Mucosa of stomach (tissue), 1 donor: ENCODE measurements around the gene AGBL4.
"Not testable (repeated sequence)": the region's sequence is repeated elsewhere in the genome, so short reads cannot be mapped to it uniquely, and the experiment has no call there.

ENCODE experiments used
- H3K27me3 ChIP-seq: one replicate; pipeline ENCODE4 v1.7.0; 2013; ENCODE audit warnings: mild to moderate bottlenecking, low read length; ENCODE audit not compliant: control insufficient read depth, insufficient read depth
- H3K36me3 ChIP-seq: one replicate; pipeline ENCODE4 v1.7.0; 2013; ENCODE audit warnings: low read length; ENCODE audit not compliant: control insufficient read depth, insufficient read depth
- H3K4me1 ChIP-seq: one replicate; pipeline ENCODE4 v1.7.0; 2013; ENCODE audit warnings: mild to moderate bottlenecking, low read length; ENCODE audit not compliant: control insufficient read depth, insufficient read depth
- H3K4me3 ChIP-seq: one replicate; pipeline ENCODE4 v1.7.0; 2013; ENCODE audit warnings: low read length
- H3K9ac ChIP-seq: one replicate; pipeline ENCODE4 v1.7.0; 2013; ENCODE audit warnings: mild to moderate bottlenecking, low read length, moderate library complexity
- H3K9me3 ChIP-seq: one replicate; pipeline ENCODE4 v1.7.0; 2013; ENCODE audit warnings: mild to moderate bottlenecking, low read length, moderate library complexity; ENCODE audit not compliant: control insufficient read depth
- donor health status: Pancreatic carcinoma.

The AGBL4 gene

GRCh38 chr1:49257211-49258049 lies 766.3 kb downstream of the AGBL4 start:
- not testable (repeated sequence) for H3K36me3 ChIP-seq, H3K9me3 ChIP-seq, H3K4me1 ChIP-seq, H3K27me3 ChIP-seq, H3K9ac ChIP-seq, H3K4me3 ChIP-seq

- H3K4me1 ChIP-seq, result no peaks in the 10 kb centered on the region
- H3K9ac ChIP-seq, result no peak overlapping the region
- no peaks in the 10 kb centered on the region for H3K27me3 ChIP-seq
- H3K4me3 ChIP-seq, result no peak overlapping the region
- H3K36me3 ChIP-seq, result no peaks in the 10 kb centered on the region
- H3K9me3 ChIP-seq, result no peaks in the 10 kb centered on the region
Measured at GRCh38 chr1:49252917-49253316, 770.8 kb downstream of the AGBL4 start.

- Histone ChIP-seq H3K36me3 (no peaks in the 10 kb centered on the region), H3K9me3 (no peaks in the 10 kb centered on the region), H3K4me1 (no peaks in the 10 kb centered on the region), H3K4me3 (no peak overlapping the region), H3K27me3 (no peaks in the 10 kb centered on the region), H3K9ac (no peak overlapping the region)
Measured at GRCh38 chr1:49251019-49251784, 772.6 kb downstream of the AGBL4 start.

- Histone ChIP-seq H3K4me3 (no peak overlapping the region), H3K27me3 (no peaks in the 10 kb centered on the region), H3K4me1 (no peaks in the 10 kb centered on the region), H3K9me3 (no peaks in the 10 kb centered on the region), H3K9ac (no peak overlapping the region), H3K36me3 (no peaks in the 10 kb centered on the region)
Measured at GRCh38 chr1:49240709-49241221, 783.0 kb downstream of the AGBL4 start.

GRCh38 chr1:49234988-49235387 lies 788.8 kb downstream of the AGBL4 start:
- H3K36me3 ChIP-seq, result no peaks in the 10 kb centered on the region
- no peak overlapping the region for H3K4me3 ChIP-seq
- no peaks in the 10 kb centered on the region for H3K4me1 ChIP-seq
- no peaks in the 10 kb centered on the region for H3K27me3 ChIP-seq
- no peak overlapping the region for H3K9ac ChIP-seq
- H3K9me3 ChIP-seq, result no peaks in the 10 kb centered on the region

GRCh38 chr1:49229555-49229954 lies 794.2 kb downstream of the AGBL4 start:
- Histone ChIP-seq H3K4me1 (no peaks in the 10 kb centered on the region), H3K9me3 (no peaks in the 10 kb centered on the region), H3K9ac (no peak overlapping the region), H3K27me3 (no peaks in the 10 kb centered on the region), H3K4me3 (no peak overlapping the region), H3K36me3 (no peaks in the 10 kb centered on the region)

- Histone ChIP-seq H3K4me1 (no peaks in the 10 kb centered on the region), H3K36me3 (no peaks in the 10 kb centered on the region)
Measured at GRCh38 chr1:49226758-49227157, 797.0 kb downstream of the AGBL4 start.

GRCh38 chr1:49225464-49225863 lies 798.3 kb downstream of the AGBL4 start:
- Histone ChIP-seq H3K9me3 (no peaks in the 10 kb centered on the region), H3K4me1 (no peaks in the 10 kb centered on the region), H3K36me3 (no peaks in the 10 kb centered on the region), H3K9ac (no peak overlapping the region), H3K4me3 (no peak overlapping the region), H3K27me3 (no peaks in the 10 kb centered on the region)

More at GRCh38 chr1:49226758-49227157, 797.0 kb downstream of the AGBL4 start:
- no peak overlapping the region for H3K4me3 ChIP-seq
- H3K9me3 ChIP-seq, result no peaks in the 10 kb centered on the region
- no peak overlapping the region for H3K9ac ChIP-seq
- no peaks in the 10 kb centered on the region for H3K27me3 ChIP-seq

- Histone ChIP-seq H3K27me3 (peaks cover 9% of the 10 kb centered on the region), H3K36me3 (no peaks in the 10 kb centered on the region), H3K4me3 (no peak overlapping the region), H3K9me3 (no peaks in the 10 kb centered on the region), H3K9ac (no peak overlapping the region), H3K4me1 (no peaks in the 10 kb centered on the region)
Measured at GRCh38 chr1:49213301-49213700, 810.5 kb downstream of the AGBL4 start.

GRCh38 chr1:49208712-49209111 lies 815.0 kb downstream of the AGBL4 start:
- Histone ChIP-seq H3K36me3 (no peaks in the 10 kb centered on the region), H3K27me3 (no peaks in the 10 kb centered on the region), H3K9me3 (no peaks in the 10 kb centered on the region), H3K9ac (no peak overlapping the region), H3K4me1 (no peaks in the 10 kb centered on the region), H3K4me3 (no peak overlapping the region)

- Histone ChIP-seq H3K27me3 (peaks cover 4% of the 10 kb centered on the region), H3K9ac (no peak overlapping the region), H3K4me3 (no peak overlapping the region), H3K36me3 (no peaks in the 10 kb centered on the region), H3K9me3 (no peaks in the 10 kb centered on the region), H3K4me1 (no peaks in the 10 kb centered on the region)
Measured at GRCh38 chr1:49204720-49205119, 819.0 kb downstream of the AGBL4 start.

- H3K9me3 ChIP-seq, result no peaks in the 10 kb centered on the region
Measured at GRCh38 chr1:49200738-49201137, 823.0 kb downstream of the AGBL4 start.

More at GRCh38 chr1:49200738-49201137, 823.0 kb downstream of the AGBL4 start:
- Histone ChIP-seq H3K36me3 (no peaks in the 10 kb centered on the region), H3K4me1 (no peaks in the 10 kb centered on the region), H3K9ac (no peak overlapping the region), H3K27me3 (peaks cover 4% of the 10 kb centered on the region), H3K4me3 (no peak overlapping the region)
